ENCODE measurements around the gene TCP10L. TPM values are rescaled to one million over a fixed set of nuclear protein-coding genes. Genes with fewer than 3 reads are reported as not detected.
A peak's percentile ranks its signal among the peaks of the same experiment; 100 is the strongest.

TCP10L gene
- total and polyA plus RNA-seq, 2 of the 4 experiments (the other 2 are of a cell fraction): 0.09 TPM; not detected in 1

DNA sequence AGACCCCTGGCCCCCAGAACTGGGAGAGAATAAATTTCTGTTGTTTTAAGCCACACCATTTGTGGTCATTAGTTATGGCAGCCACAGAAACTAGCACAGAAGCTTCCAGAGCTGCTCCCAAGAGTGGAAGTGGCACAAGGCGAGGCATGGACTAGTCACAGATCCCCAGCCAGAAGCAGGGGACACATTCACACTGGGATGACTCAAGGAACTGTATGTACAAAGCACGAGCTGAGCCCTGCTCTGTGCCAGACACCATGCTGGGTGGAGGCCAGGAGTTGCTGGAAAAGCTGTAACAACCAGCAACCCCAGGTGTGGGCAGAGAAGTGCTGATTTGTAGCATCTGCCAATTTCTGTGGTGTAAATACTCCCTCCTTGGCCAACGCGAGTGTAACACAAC is 55.6 kb downstream of the TCP10L start:
- no peak for DNase-seq
- WGBS, 2 experiments (ENCODE audit: extremely low coverage in 2 of 2, insufficient read length in 1 of 2): no CpG with 5 or more reads among the region's 4 CpGs

More for the DNA sequence above, 55.6 kb downstream of the TCP10L start:
- peaks cover 2% of the 10 kb centered on the region; the same call in 1 of the 2 replicates for H3K9me3 ChIP-seq (ENCODE audit: control insufficient read depth, insufficient read depth, low read length)
- H2BK20ac ChIP-seq (ENCODE audit: low read depth, low read length): no peak overlapping the region
- H2BK5ac ChIP-seq (ENCODE audit: low read depth, low read length, poor library complexity, severe bottlenecking): no peak overlapping the region
- no peak overlapping the region for H3K14ac ChIP-seq (replicated peaks; ENCODE audit: low read depth, low read length)
- no peak overlapping the region for H4K91ac ChIP-seq (ENCODE audit: insufficient read depth, low read depth, low read length)
- no peak overlapping the region for H2AFZ ChIP-seq (replicated peaks; ENCODE audit: low read length, poor library complexity)
- no peaks in the 10 kb centered on the region for H3K79me1 ChIP-seq (ENCODE audit: low read depth in 1 of 2, low read length in 2 of 2)
- H3K4ac ChIP-seq (ENCODE audit: low read depth, low read length): no peak overlapping the region
- H4K5ac ChIP-seq (ENCODE audit: low read depth, low read length): no peak overlapping the region
- no peak overlapping the region for H3K18ac ChIP-seq (ENCODE audit: low read depth, low read length)
- no peaks in the 10 kb centered on the region for H4K20me1 ChIP-seq (ENCODE audit: insufficient read depth, low read length)
- no peak overlapping the region for H2BK15ac ChIP-seq (ENCODE audit: low read depth, low read length)
- no peak overlapping the region for H2BK120ac ChIP-seq (ENCODE audit: low read depth, low read length)
- H3K9ac ChIP-seq (ENCODE audit: low read depth, low read length): no peak overlapping the region
- peaks cover 5% of the 10 kb centered on the region; the same call in 1 of the 2 replicates for H3K9me1 ChIP-seq (ENCODE audit: insufficient read depth, low read length)
- H3K36me3 ChIP-seq (ENCODE audit: control insufficient read depth, insufficient read depth, low read length): no peaks in the 10 kb centered on the region
- H3K23ac ChIP-seq (ENCODE audit: low read depth, low read length): no peak overlapping the region
- intact Hi-C loops (cut with micrococcal nuclease): no loop called here
- POLR2A ChIA-PET (ENCODE audit: unreplicated experiment): no interaction called here
- no peak overlapping the region for H3K4me2 ChIP-seq (ENCODE audit: low read depth, low read length)
- peak overlapping the region; percentile 78 for H2AK9ac ChIP-seq (replicated peaks; ENCODE audit: low read depth, low read length, poor library complexity)
- no peak overlapping the region for H3K27ac ChIP-seq (ENCODE audit: insufficient read depth, low read length)
- H3K27me3 ChIP-seq (ENCODE audit: control insufficient read depth, insufficient read depth, low read length): no peaks in the 10 kb centered on the region
- no TSS peak for BruUV-seq (replicated peaks)
- in situ Hi-C loops (cut with MboI; ENCODE audit: low sequenced_read_pairs): no loop called here
- no peak overlapping the region for H2AK5ac ChIP-seq (ENCODE audit: low read depth, low read length)
- H3K4me1 ChIP-seq (ENCODE audit: control insufficient read depth, insufficient read depth, low read length): no peaks in the 10 kb centered on the region
- H4K8ac ChIP-seq (ENCODE audit: low read depth in 2 of 2, low read length in 2 of 2): no peak overlapping the region
- no peak for TF ChIP-seq MXI1 (IDR thresholded peaks at IDR 0.05; ENCODE audit: borderline replicate concordance, low read depth, low read length)
- TF ChIP-seq, protein P1, sequence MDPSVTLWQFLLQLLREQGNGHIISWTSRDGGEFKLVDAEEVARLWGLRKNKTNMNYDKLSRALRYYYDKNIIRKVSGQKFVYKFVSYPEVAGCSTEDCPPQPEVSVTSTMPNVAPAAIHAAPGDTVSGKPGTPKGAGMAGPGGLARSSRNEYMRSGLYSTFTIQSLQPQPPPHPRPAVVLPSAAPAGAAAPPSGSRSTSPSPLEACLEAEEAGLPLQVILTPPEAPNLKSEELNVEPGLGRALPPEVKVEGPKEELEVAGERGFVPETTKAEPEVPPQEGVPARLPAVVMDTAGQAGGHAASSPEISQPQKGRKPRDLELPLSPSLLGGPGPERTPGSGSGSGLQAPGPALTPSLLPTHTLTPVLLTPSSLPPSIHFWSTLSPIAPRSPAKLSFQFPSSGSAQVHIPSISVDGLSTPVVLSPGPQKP (IDR thresholded peaks at IDR 0.05; ENCODE audit: borderline replicate concordance, low read depth, low read length): no peak
- no peak for TF ChIP-seq CEBPB (IDR thresholded peaks at IDR 0.05; ENCODE audit: low read depth, low read length)
- no peak for TF ChIP-seq RFX5 (IDR thresholded peaks at IDR 0.05; ENCODE audit: low read depth, low read length)
- ATAC-seq (ENCODE audit: low read depth): no peak
- H3K4me3 ChIP-seq (ENCODE audit: insufficient read depth, low read depth, low read length): no peak overlapping the region
- CTCF ChIA-PET: no interaction called here
- H3K56ac ChIP-seq (ENCODE audit: extremely low read depth, insufficient read depth, low read length): no peak overlapping the region
- dilution Hi-C loops (cut with HindIII; ENCODE audit: low sequenced_read_pairs, unreplicated experiment): no loop called here

Measured in IMR-90 (cell line).